PFSK-1 (cell line): ENCODE measurements around the gene MAST2.

Experiments
- FOXP2 ChIP-seq: optimal IDR thresholded peaks from 2 replicates; pipeline ENCODE3; 2011; ENCODE audit warnings: borderline replicate concordance, control low read depth, inconsistent platforms; ENCODE audit not compliant: insufficient read depth; ENCODE audit errors: extremely low read length, extremely low read depth
- POLR2AphosphoS5 ChIP-seq: IDR thresholded peaks from 2 replicates; pipeline ENCODE4 v1.6.1; 2012; ENCODE audit warnings: low read depth, mild to moderate bottlenecking, control low read depth, low read length, moderate library complexity
- SIN3A ChIP-seq: IDR thresholded peaks from 2 replicates; pipeline ENCODE4 v1.6.1; 2012; ENCODE audit warnings: mild to moderate bottlenecking, low read length, moderate library complexity, borderline replicate concordance; ENCODE audit not compliant: insufficient read depth
- TAF1 ChIP-seq: IDR thresholded peaks from 2 replicates; pipeline ENCODE4 v1.6.1; 2012; ENCODE audit warnings: low read length, control low read depth, borderline replicate concordance; ENCODE audit not compliant: insufficient read depth
- TF ChIP-seq, protein P1 (sequence below), 2 experiments: IDR thresholded peaks; 2 replicates each; pipeline versions ENCODE4 v1.6.1 to v1.8.0; 2011 to 2012; ENCODE audit warnings: low read depth in 2 of 2, low read length in 2 of 2, control low read depth in 1 of 2, inconsistent platforms in 1 of 2, mild to moderate bottlenecking in 1 of 2, moderate library complexity in 1 of 2; ENCODE audit not compliant: insufficient read depth in 1 of 2

Gene MAST2

DNA sequence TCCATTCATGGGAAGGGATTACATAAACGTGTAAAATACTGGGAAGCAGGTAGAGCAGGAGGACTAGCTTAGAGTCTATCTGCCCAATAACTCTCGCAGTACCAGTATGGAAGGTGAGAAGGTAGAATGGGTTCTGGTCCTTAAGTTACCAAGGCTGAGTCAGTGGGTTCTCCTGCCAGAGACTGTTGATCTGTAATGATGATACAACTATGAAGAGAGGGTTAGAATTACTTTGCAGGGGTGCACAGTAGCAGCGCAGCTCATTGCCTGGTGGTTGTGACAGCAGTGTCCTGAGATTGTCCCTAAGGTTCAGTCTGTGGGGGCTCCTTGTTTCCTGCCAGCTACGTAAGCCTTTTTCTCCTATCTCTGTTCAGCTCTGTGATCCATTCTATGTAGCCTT is 2.5 kb upstream of the MAST2 start:
- TF ChIP-seq TAF1 (no peak), SIN3A (no peak), FOXP2 (no peak), POLR2AphosphoS5 (no peak)
- TF ChIP-seq, protein P1, sequence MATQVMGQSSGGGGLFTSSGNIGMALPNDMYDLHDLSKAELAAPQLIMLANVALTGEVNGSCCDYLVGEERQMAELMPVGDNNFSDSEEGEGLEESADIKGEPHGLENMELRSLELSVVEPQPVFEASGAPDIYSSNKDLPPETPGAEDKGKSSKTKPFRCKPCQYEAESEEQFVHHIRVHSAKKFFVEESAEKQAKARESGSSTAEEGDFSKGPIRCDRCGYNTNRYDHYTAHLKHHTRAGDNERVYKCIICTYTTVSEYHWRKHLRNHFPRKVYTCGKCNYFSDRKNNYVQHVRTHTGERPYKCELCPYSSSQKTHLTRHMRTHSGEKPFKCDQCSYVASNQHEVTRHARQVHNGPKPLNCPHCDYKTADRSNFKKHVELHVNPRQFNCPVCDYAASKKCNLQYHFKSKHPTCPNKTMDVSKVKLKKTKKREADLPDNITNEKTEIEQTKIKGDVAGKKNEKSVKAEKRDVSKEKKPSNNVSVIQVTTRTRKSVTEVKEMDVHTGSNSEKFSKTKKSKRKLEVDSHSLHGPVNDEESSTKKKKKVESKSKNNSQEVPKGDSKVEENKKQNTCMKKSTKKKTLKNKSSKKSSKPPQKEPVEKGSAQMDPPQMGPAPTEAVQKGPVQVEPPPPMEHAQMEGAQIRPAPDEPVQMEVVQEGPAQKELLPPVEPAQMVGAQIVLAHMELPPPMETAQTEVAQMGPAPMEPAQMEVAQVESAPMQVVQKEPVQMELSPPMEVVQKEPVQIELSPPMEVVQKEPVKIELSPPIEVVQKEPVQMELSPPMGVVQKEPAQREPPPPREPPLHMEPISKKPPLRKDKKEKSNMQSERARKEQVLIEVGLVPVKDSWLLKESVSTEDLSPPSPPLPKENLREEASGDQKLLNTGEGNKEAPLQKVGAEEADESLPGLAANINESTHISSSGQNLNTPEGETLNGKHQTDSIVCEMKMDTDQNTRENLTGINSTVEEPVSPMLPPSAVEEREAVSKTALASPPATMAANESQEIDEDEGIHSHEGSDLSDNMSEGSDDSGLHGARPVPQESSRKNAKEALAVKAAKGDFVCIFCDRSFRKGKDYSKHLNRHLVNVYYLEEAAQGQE (IDR thresholded peaks at IDR 0.05; ENCODE audit: insufficient read depth in 1 of 2, low read depth in 2 of 2, low read length in 2 of 2): no peak

DNA sequence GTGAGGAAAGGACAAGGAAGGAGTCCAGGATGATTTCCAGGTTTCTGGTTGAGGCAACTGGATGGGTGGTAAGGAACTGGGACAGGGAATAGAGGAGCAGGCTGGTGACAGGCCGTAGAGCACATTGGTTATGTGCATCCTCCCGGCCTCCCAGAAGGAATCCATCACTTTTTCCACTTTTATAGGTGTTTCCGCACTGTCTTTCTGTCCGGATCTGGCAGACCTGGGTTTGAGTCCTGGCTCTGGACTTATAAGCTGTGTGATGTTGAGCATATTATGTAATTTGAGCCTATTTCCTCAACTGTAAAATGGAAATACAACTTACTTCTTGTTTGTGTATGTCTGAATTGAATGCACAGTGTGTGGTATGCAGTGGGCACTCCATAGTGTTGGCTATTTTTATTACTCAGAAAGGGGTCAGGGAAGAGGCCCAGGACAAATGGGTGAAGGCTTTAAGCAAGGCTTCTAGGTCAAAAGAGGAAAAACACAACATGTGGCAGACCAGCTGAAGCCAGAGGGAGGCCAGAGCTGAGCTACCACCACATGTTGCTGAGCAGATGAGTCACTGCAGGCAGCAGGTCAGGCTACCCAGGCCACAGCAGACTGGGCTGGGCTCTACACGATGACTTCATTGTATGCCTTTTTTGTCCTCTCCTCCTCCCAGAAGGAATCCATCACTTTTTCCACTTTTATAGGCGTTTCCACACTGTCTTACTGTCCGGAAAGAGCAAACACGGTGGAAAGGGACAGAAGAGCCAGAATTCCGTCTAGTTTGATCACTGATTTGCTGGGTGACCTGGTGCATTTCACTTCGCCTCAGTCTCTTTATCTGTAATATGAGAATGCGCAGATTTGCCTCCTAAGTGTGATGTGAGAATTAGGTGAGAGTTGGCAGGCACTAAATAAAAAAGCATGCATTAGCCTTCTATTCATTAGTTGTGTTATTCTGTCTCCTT is 791 bp upstream of the MAST2 start:
- TF ChIP-seq SIN3A (0 out of 2 replicates have a peak, but pooled peaks have one; percentile 88), FOXP2 (peak; percentile 89), TAF1 (peak; percentile 68; the same call in 1 of the 2 replicates), POLR2AphosphoS5 (peak; percentile 69)
- TF ChIP-seq, protein P1 (IDR thresholded peaks at IDR 0.05; ENCODE audit: insufficient read depth in 1 of 2, low read depth in 2 of 2, low read length in 2 of 2): peak in 1 of 2 experiments; percentile 20; a peak in 1 of 4 replicates

DNA sequence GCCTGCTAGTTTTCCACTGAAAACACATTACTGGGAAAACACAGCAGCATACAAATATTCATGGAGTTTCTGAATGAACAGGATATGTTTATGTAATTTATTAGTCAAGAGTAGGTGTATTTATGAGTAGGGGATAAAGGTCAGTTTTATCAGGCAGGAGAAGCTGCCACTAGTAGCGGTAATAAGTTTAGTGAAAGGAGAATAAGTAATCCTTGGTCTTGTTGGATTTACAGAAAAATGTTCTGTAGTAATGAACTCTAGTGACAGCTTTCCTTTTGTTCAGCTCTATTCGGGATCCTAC is 1.2 kb downstream of the MAST2 start:
- TF ChIP-seq FOXP2 (no peak), TAF1 (no peak)

DNA sequence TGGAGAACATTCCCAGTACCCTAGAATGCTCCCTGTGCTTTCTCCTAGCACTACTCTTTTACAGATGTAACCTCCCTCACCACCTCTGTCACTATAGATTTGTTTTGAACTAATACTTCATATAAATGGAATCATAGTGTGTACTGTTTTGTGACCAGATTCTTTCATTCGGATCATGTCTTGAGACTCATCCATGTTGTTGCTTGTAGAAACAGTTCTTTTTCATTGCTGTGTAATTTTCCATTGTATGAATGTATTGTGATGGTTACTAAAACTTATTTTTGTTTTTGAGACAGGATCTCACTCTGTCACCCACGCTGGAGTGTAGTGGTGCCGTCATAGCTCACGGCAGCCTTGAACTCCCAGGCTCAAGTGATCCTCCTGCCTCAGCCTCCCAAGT is 2.7 kb downstream of the MAST2 start:
- TF ChIP-seq, protein P1 (IDR thresholded peaks at IDR 0.05; ENCODE audit: insufficient read depth in 1 of 2, low read depth in 2 of 2, low read length in 2 of 2): no peak
- no peak for TF ChIP-seq SIN3A
- TF ChIP-seq TAF1: no peak
- no peak for TF ChIP-seq FOXP2
- no peak for TF ChIP-seq POLR2AphosphoS5

DNA sequence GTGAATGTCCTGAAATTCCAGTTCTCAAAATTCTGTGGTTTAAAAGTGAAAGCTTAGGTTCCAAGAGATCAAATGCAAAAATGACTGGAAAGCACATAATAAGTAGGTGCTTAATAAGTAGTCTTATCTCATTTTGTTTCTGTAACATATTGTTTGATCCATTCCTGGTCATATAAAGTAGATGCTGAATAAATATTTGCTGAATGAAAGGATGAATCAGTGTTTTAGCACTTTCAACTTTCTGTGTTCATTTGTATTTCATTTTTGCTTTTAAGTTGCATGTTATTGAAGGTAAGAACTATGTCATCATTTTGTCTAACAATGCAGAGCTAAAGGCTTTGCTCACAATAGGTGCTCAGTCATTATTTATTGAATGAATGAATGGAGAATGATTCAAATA is 6.3 kb downstream of the MAST2 start:
- no peak for TF ChIP-seq FOXP2
- TF ChIP-seq, protein P1 (IDR thresholded peaks at IDR 0.05; ENCODE audit: insufficient read depth in 1 of 2, low read depth in 2 of 2, low read length in 2 of 2): no peak
- TF ChIP-seq TAF1: no peak
- TF ChIP-seq SIN3A: no peak
- no peak for TF ChIP-seq POLR2AphosphoS5
